GM13976 (cell line): ENCODE data around the gene FOXO3.

Experiments used
- DNase-seq: peaks from one replicate; pipeline ENCODE4 v3.0.0; 2012; ENCODE audit warnings: low spot score
- CTCF ChIP-seq: IDR thresholded peaks from 2 replicates; pipeline ENCODE4 v1.5.1; 2012; ENCODE audit warnings: borderline replicate concordance, mild to moderate bottlenecking; ENCODE audit not compliant: insufficient read depth; ENCODE audit errors: extremely low read depth, missing control alignments, control extremely low read depth
- in situ Hi-C: fragments of 300-500 bp; cut with MboI; formaldehyde crosslinking; loops from one replicate; pipeline ENCODE4 v1.12.0; 2022; ENCODE audit warnings: low sequenced_read_pairs, mixed read lengths, inconsistent platforms; ENCODE audit not compliant: unreplicated experiment

Gene FOXO3

GRCh38 chr6:108543175-108543940, 17.4 kb upstream of the FOXO3 start:
- DNase-seq, result no peak
- in situ Hi-C loops, result loop anchor here (10.0 kb wide), 1 partner anchor 521 kb away; no protein-coding TSS in a partner anchor

GRCh38 chr6:108544606-108545005, 16.1 kb upstream of the FOXO3 start:
- in situ Hi-C loops, result loop anchor here (5.0 to 10.0 kb wide), 2 partner anchors 243 to 520 kb away; no protein-coding TSS in a partner anchor
- no peak for DNase-seq
- no peak for TF ChIP-seq CTCF

More at GRCh38 chr6:108543175-108543940, 17.4 kb upstream of the FOXO3 start:
- no peak for TF ChIP-seq CTCF

- in situ Hi-C loops, result loop anchor here (5.0 to 10.0 kb wide), 2 partner anchors 241 to 518 kb away; no protein-coding TSS in a partner anchor
- DNase-seq, result no peak
Measured at GRCh38 chr6:108546079-108547049, 14.4 kb upstream of the FOXO3 start.

GRCh38 chr6:108549241-108549640, 11.5 kb upstream of the FOXO3 start:
- DNase-seq, result no peak
- in situ Hi-C loops, result loop anchor here (5.0 to 10.0 kb wide), 2 partner anchors 238 to 516 kb away; no protein-coding TSS in a partner anchor
- no peak for TF ChIP-seq CTCF

More at GRCh38 chr6:108546079-108547049, 14.4 kb upstream of the FOXO3 start:
- no peak for TF ChIP-seq CTCF

- DNase-seq, result no peak
- in situ Hi-C loops, result loop anchor here (5.0 to 10.0 kb wide), 2 partner anchors 238 to 515 kb away; no protein-coding TSS in a partner anchor
- no peak for TF ChIP-seq CTCF
Measured at GRCh38 chr6:108549741-108550140, 11.0 kb upstream of the FOXO3 start.

GRCh38 chr6:108550256-108550655, 10.5 kb upstream of the FOXO3 start:
- DNase-seq, result no peak
- in situ Hi-C loops, result no loop called here
- no peak for TF ChIP-seq CTCF
